Measurements from ENCODE around the gene NCKAP1.
"Not testable (repeated sequence)": the region's sequence is repeated elsewhere in the genome, so short reads cannot be mapped to it uniquely, and the experiment has no call there.

The NCKAP1 gene

GRCh38 chr2:182999348-183000028 is 38.8 kb downstream of the NCKAP1 start:
- DNase-seq = no peak

- no peak for DNase-seq
Observed at GRCh38 chr2:182994228-182994912, 43.9 kb downstream of the NCKAP1 start.

GRCh38 chr2:182982941-182983340 is 55.3 kb downstream of the NCKAP1 start:
- no peak for DNase-seq

- not testable (repeated sequence) for DNase-seq
Observed at GRCh38 chr2:182981475-182981874, 56.8 kb downstream of the NCKAP1 start.

- no peak for DNase-seq
Observed at GRCh38 chr2:182980652-182981051, 57.6 kb downstream of the NCKAP1 start.

- peak; percentile 99 for DNase-seq
Observed at GRCh38 chr2:182980115-182980514, 58.1 kb downstream of the NCKAP1 start.

GRCh38 chr2:182977463-182977862 is 60.8 kb downstream of the NCKAP1 start:
- no peak for DNase-seq

GRCh38 chr2:182973441-182974352 is 64.6 kb downstream of the NCKAP1 start:
- DNase-seq = no peak

GRCh38 chr2:182972548-182972942 is 65.7 kb downstream of the NCKAP1 start:
- no peak for DNase-seq

- no peak for DNase-seq
Observed at GRCh38 chr2:182971820-182972547, 66.3 kb downstream of the NCKAP1 start.

- DNase-seq = no peak
Observed at GRCh38 chr2:182970486-182970885, 67.8 kb downstream of the NCKAP1 start.

- DNase-seq = no peak
Observed at GRCh38 chr2:182968493-182968892, 69.8 kb downstream of the NCKAP1 start.

GRCh38 chr2:182966356-182966755 is 71.9 kb downstream of the NCKAP1 start:
- not testable (repeated sequence) for DNase-seq

GRCh38 chr2:182962641-182963040 is 75.6 kb downstream of the NCKAP1 start:
- no peak for DNase-seq

- not testable (repeated sequence) for DNase-seq
Observed at GRCh38 chr2:182960869-182961268, 77.4 kb downstream of the NCKAP1 start.

GRCh38 chr2:182954789-182955188 is 83.5 kb downstream of the NCKAP1 start:
- no peak for DNase-seq

- DNase-seq = no peak
Observed at GRCh38 chr2:182952741-182953450, 85.4 kb downstream of the NCKAP1 start.

- DNase-seq = no peak
Observed at GRCh38 chr2:182951948-182952663, 86.2 kb downstream of the NCKAP1 start.

GRCh38 chr2:182950546-182950945 is 87.7 kb downstream of the NCKAP1 start:
- no peak for DNase-seq

GRCh38 chr2:182949572-182950189 is 88.6 kb downstream of the NCKAP1 start:
- no peak for DNase-seq

- DNase-seq = no peak
Observed at GRCh38 chr2:182949052-182949451, 89.2 kb downstream of the NCKAP1 start.
